HG03196 (cell line): ENCODE data around the gene GPR132.

Source experiments
- ATAC-seq: cut with Tn5 transposase; IDR thresholded peaks from one replicate; pipeline ENCODE4 v1.9.1; 2021; ENCODE audit not compliant: unreplicated experiment

GPR132 gene

DNA sequence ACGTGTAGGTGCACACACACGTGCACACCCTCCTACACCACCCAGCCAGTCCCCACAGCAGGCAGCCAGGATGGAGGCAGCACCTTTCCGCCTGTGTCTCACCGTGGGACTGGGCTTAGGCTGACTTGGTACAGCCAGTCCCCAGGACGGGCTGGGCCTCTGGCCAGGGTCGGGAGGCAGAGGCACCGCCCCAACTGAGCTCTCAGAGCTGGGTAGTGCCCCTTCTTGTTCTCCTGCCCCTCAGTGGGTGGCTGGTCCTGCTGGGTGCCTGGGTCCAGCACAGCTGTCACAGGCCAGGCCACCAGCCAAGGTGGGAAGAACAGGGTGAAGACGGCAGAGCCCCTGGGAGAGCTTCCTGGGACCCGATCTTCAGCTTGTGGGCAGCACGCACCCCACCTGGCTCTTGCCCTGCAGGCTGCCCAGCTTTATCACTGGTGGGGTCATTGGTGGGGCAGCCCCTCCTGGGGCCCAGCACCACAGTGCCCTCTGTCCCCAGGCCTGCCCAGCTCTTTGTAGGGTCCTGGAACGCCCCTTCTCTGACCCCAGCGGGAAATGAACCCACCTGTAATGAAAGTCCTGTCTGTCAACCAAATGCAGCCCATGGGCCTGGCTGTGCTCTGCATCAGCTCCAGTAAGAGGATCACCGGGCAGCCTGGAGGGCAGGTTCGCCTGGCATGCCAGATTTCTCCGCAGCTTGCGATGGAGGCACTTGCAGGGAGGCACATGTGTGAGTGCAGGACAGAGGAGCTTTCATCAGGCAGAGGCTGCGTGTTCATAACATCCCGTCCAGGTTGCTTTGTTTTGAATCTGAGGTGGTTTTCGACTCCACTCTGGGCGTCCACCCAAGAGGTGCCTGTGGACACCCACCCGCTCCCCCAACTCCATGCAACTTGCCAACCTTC, 59.0 kb downstream of the GPR132 start:
- ATAC-seq, result no peak

DNA sequence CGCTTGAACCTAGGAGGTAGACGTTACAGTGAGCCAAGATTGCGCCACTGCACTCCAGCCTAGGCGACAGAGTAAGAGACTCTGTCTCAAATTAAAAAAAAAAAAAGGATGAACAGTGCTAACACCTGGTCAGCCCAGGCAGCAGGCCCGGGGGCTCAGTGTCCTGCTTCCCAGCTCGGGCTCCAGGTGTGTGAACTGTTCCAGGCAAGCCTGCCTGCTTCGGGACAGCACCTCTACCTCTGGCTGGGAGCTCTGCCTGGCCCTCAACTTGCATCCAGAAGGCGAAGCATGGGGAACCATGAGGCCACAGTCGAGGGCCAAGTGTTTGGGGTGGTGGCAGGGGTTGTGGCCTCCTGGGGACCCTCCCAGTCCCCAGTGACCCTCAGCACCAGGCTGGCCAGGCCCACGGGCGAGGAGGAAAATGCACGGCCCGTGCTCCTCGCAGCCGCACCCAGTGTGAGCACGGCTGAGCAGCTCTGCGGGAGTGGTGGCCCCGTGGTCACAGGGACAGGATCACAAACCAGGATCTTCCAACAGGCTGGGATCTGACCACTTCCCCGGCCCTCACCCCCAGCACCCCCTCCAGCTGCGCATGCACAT, 59.8 kb downstream of the GPR132 start:
- ATAC-seq, result no peak
